Stimulated activated CD8-positive, alpha-beta memory T cell treated with anti-CD3 and anti-CD28 coated beads, Interleukin-4, amount 100 ng/mL, for 24 hours (primary cell): Measurements from ENCODE around the gene GNGT2.

Experiments used
- DNase-seq: peaks from one replicate; pipeline ENCODE4 v3.0.0-alpha.2; 2020; ENCODE audit warnings: low read depth

The GNGT2 gene

GRCh38 chr17:49168706-49169105 lies 41.7 kb downstream of the GNGT2 start:
- no peak for DNase-seq

GRCh38 chr17:49165143-49165542 lies 45.2 kb downstream of the GNGT2 start:
- no peak for DNase-seq

GRCh38 chr17:49162866-49163265 lies 47.5 kb downstream of the GNGT2 start:
- DNase-seq = no peak

GRCh38 chr17:49157784-49158183 lies 52.6 kb downstream of the GNGT2 start:
- no peak for DNase-seq

GRCh38 chr17:49156256-49156655 lies 54.1 kb downstream of the GNGT2 start:
- no peak for DNase-seq
